Occipital lobe (tissue), 2 donors: ENCODE data around the gene HOXC9. TPM values are rescaled to one million over a fixed set of nuclear protein-coding genes. Genes with fewer than 3 reads are reported as not detected.

Source experiments
- DNase-seq: peaks from one replicate; lab custom pipeline; 2025; lab: John Stamatoyannopoulos, UW
- total RNA-seq: library from RNA; depleted of rRNA; stranded (reverse); fragments of >200 nt; gene quantifications from one replicate; pipeline ENCODE4 v1.2.3, GENCODE V29; 2014

The HOXC9 gene
- total RNA-seq, 1 donor from 2014 or later = not detected

GRCh38 chr12:54012631-54013409 is 12.9 kb downstream of the HOXC9 start:
- DNase-seq = no peak

GRCh38 chr12:54014377-54015017 is 14.5 kb downstream of the HOXC9 start:
- DNase-seq = no peak

- DNase-seq = no peak
These were observed 15.3 kb downstream of the HOXC9 start for GRCh38 chr12:54015018-54015931.

GRCh38 chr12:54016051-54016450 is 16.1 kb downstream of the HOXC9 start:
- DNase-seq = no peak

GRCh38 chr12:54016478-54016964 is 16.6 kb downstream of the HOXC9 start:
- DNase-seq = no peak

GRCh38 chr12:54017027-54017788 is 17.2 kb downstream of the HOXC9 start:
- no peak for DNase-seq

- DNase-seq = no peak
These were observed 18.0 kb downstream of the HOXC9 start for GRCh38 chr12:54017878-54018467.

- no peak for DNase-seq
These were observed 18.6 kb downstream of the HOXC9 start for GRCh38 chr12:54018468-54018984.

- no peak for DNase-seq
These were observed 19.3 kb downstream of the HOXC9 start for GRCh38 chr12:54019091-54019811.

- no peak for DNase-seq
These were observed 20.1 kb downstream of the HOXC9 start for GRCh38 chr12:54019924-54020590.

- DNase-seq = no peak
These were observed 20.8 kb downstream of the HOXC9 start for GRCh38 chr12:54020591-54021405.

- DNase-seq = no peak
These were observed 21.6 kb downstream of the HOXC9 start for GRCh38 chr12:54021432-54022013.

- no peak for DNase-seq
These were observed 23.3 kb downstream of the HOXC9 start for GRCh38 chr12:54022960-54023884.

- DNase-seq = no peak
These were observed 24.2 kb downstream of the HOXC9 start for GRCh38 chr12:54024127-54024526.

GRCh38 chr12:54024581-54025305 is 24.8 kb downstream of the HOXC9 start:
- no peak for DNase-seq
